ENCODE results near the gene SST.

- TF ChIP-seq CTCF (conservative IDR thresholded peaks at IDR 0.05 in 1 of 2, IDR thresholded peaks at IDR 0.05 in 1 of 2; ENCODE audit: extremely low read depth in 1 of 2, insufficient read depth in 1 of 2, low read depth in 1 of 2, low read length in 2 of 2) = no peak
- no peak for TF ChIP-seq EZH2 (IDR thresholded peaks at IDR 0.05; ENCODE audit: borderline replicate concordance, low read length)
These were observed 7.4 kb upstream of the SST start for GRCh38 chr3:187677604-187678003.
